H9 (cell line): ENCODE measurements around the gene IMMP2L. TPM values are rescaled to one million over a fixed set of nuclear protein-coding genes. Genes with fewer than 3 reads are reported as not detected.

Experiments
- DNase-seq: peaks from one replicate; pipeline ENCODE4 v3.0.0-alpha.2; 2017
- H2AFZ ChIP-seq: one replicate; pipeline ENCODE4 v1.6.1; 2013; ENCODE audit warnings: mild to moderate bottlenecking, low read length, control low read depth, moderate library complexity
- H2AK5ac ChIP-seq: 2 replicates; pipeline ENCODE4 v1.6.1; 2013; ENCODE audit warnings: low read length, control low read depth, mixed read lengths; ENCODE audit not compliant: insufficient read length
- H2BK120ac ChIP-seq: one replicate; pipeline ENCODE4 v1.6.1; 2013; ENCODE audit warnings: low read depth, mild to moderate bottlenecking, low read length, control low read depth, inconsistent platforms; ENCODE audit not compliant: poor library complexity, severe bottlenecking
- H2BK12ac ChIP-seq: 2 replicates; pipeline ENCODE4 v1.6.1; 2013; ENCODE audit warnings: low read length, control low read depth, mixed read lengths, low read depth; ENCODE audit not compliant: insufficient read length
- H2BK15ac ChIP-seq: 2 replicates; pipeline ENCODE4 v1.6.1; 2013; ENCODE audit warnings: low read depth, low read length, control low read depth
- H2BK20ac ChIP-seq: one replicate; pipeline ENCODE4 v1.6.1; 2013; ENCODE audit warnings: low read depth, mild to moderate bottlenecking, low read length, control low read depth, inconsistent platforms; ENCODE audit not compliant: poor library complexity, severe bottlenecking
- H2BK5ac ChIP-seq: 2 replicates; pipeline ENCODE4 v1.6.1; 2013; ENCODE audit warnings: low read length, control low read depth, mixed read lengths; ENCODE audit not compliant: insufficient read length
- H3K14ac ChIP-seq: 2 replicates; pipeline ENCODE4 v1.6.1; 2013; ENCODE audit warnings: low read length, control low read depth; ENCODE audit not compliant: insufficient read depth
- H3K18ac ChIP-seq: 2 replicates; pipeline ENCODE4 v1.6.1; 2013; ENCODE audit warnings: low read depth, mild to moderate bottlenecking, mixed read lengths, low read length, control low read depth; ENCODE audit not compliant: insufficient read length
- H3K23ac ChIP-seq: 2 replicates; pipeline ENCODE4 v1.6.1; 2013; ENCODE audit warnings: low read length, control low read depth, mixed read lengths, low read depth; ENCODE audit not compliant: insufficient read length
- H3K23me2 ChIP-seq: 2 replicates; pipeline ENCODE4 v1.6.1; 2013; ENCODE audit warnings: low read depth, mild to moderate bottlenecking, mixed read lengths, low read length, control low read depth; ENCODE audit not compliant: insufficient read length, poor library complexity, severe bottlenecking
- H3K27ac ChIP-seq: 2 replicates; pipeline ENCODE4 v1.5.1; 2013; ENCODE audit warnings: low read length, control low read depth, mixed read lengths, low read depth; ENCODE audit not compliant: insufficient read length
- H3K27me3 ChIP-seq: 2 replicates; pipeline ENCODE4 v1.6.1; 2013; ENCODE audit warnings: low read length, control low read depth, inconsistent platforms; ENCODE audit not compliant: insufficient read depth
- H3K4ac ChIP-seq: 2 replicates; pipeline ENCODE4 v1.6.1; 2013; ENCODE audit warnings: low read depth, mild to moderate bottlenecking, control low read depth, inconsistent platforms, low read length, moderate library complexity
- H3K4me1 ChIP-seq: 2 replicates; pipeline ENCODE4 v1.6.1; 2013; ENCODE audit warnings: low read length, control low read depth, inconsistent platforms; ENCODE audit not compliant: insufficient read depth
- H3K4me2 ChIP-seq: 2 replicates; pipeline ENCODE4 v1.6.1; 2013; ENCODE audit warnings: low read length, control low read depth, mixed read lengths; ENCODE audit not compliant: insufficient read length, insufficient read depth
- H3K56ac ChIP-seq: 2 replicates; pipeline ENCODE4 v1.6.1; 2013; ENCODE audit warnings: low read depth, mild to moderate bottlenecking, mixed read lengths, low read length, control low read depth; ENCODE audit not compliant: insufficient read length
- H3K79me1 ChIP-seq: 2 replicates; pipeline ENCODE4 v1.6.1; 2013; ENCODE audit warnings: low read depth, mild to moderate bottlenecking, moderate library complexity, low read length, control low read depth, inconsistent platforms; ENCODE audit not compliant: insufficient read depth, poor library complexity, severe bottlenecking
- H3K79me2 ChIP-seq: 2 replicates; pipeline ENCODE4 v1.6.1; 2013; ENCODE audit warnings: low read length, control low read depth, inconsistent platforms; ENCODE audit not compliant: insufficient read depth
- H3K9ac ChIP-seq: 2 replicates; pipeline ENCODE4 v1.6.1; 2013; ENCODE audit warnings: low read length, control low read depth, mixed read lengths; ENCODE audit not compliant: insufficient read length; ENCODE audit errors: extremely low read depth
- H3K9me3 ChIP-seq: one replicate; pipeline ENCODE4 v1.6.1; 2013; ENCODE audit warnings: low read depth, low read length, inconsistent platforms; ENCODE audit not compliant: control insufficient read depth
- H3T11ph ChIP-seq: one replicate; pipeline ENCODE4 v1.6.1; 2013; ENCODE audit warnings: mild to moderate bottlenecking, low read length, control low read depth, inconsistent platforms
- H4K20me1 ChIP-seq: one replicate; pipeline ENCODE4 v1.6.1; 2013; ENCODE audit not compliant: control insufficient read depth, insufficient read length, insufficient read depth
- H4K5ac ChIP-seq: 2 replicates; pipeline ENCODE4 v1.6.1; 2013; ENCODE audit warnings: low read depth, mild to moderate bottlenecking, mixed read lengths, low read length, control low read depth; ENCODE audit not compliant: insufficient read length
- H4K8ac ChIP-seq: replicated peaks from 2 replicates; pipeline ENCODE4 v1.6.1; 2013; ENCODE audit warnings: low read length, control low read depth, mixed read lengths, low read depth; ENCODE audit not compliant: insufficient read length
- H4K91ac ChIP-seq: 2 replicates; pipeline ENCODE4 v1.6.1; 2013; ENCODE audit warnings: low read depth, mild to moderate bottlenecking, moderate library complexity, mixed read lengths, low read length, control low read depth; ENCODE audit not compliant: insufficient read length
- H3K27ac Mint-ChIP-seq, 3 experiments: 2 replicates in 2 of 3; 3 replicates in 1 of 3; pipeline ENCODE4 v1.8.0; 2020 to 2021; ENCODE audit warnings: mixed read lengths in 3 of 3, mild to moderate bottlenecking in 1 of 3, moderate library complexity in 1 of 3
- H3K27me3 Mint-ChIP-seq: 2 replicates; pipeline ENCODE4 v1.8.0; 2021; ENCODE audit warnings: low read depth, mild to moderate bottlenecking, moderate library complexity, mixed read lengths
- H3K36me3 Mint-ChIP-seq, 3 experiments: 2 replicates in 2 of 3; 3 replicates in 1 of 3; pipeline ENCODE4 v1.8.0; 2020 to 2021; ENCODE audit warnings: low read depth in 3 of 3, mixed read lengths in 3 of 3; ENCODE audit not compliant: insufficient read depth in 1 of 3
- H3K4me1 Mint-ChIP-seq, 2 experiments: 2 replicates each; pipeline ENCODE4 v1.8.0; 2020; ENCODE audit warnings: mixed read lengths in 2 of 2
- H3K4me3 Mint-ChIP-seq, 2 experiments: 2 replicates in 1 of 2; 3 replicates in 1 of 2; pipeline ENCODE4 v1.8.0; 2020 to 2021; ENCODE audit warnings: mild to moderate bottlenecking in 2 of 2, mixed read lengths in 2 of 2, moderate library complexity in 1 of 2
- H3K9me3 Mint-ChIP-seq, 2 experiments: 2 replicates in 1 of 2; 3 replicates in 1 of 2; pipeline ENCODE4 v1.8.0; 2020; ENCODE audit warnings: mild to moderate bottlenecking in 2 of 2, mixed read lengths in 2 of 2, moderate library complexity in 1 of 2
- WGBS: extraction: QIAGEN DNeasy Blood & Tissue Kit; methylation state at CpG from one replicate; pipeline ENCODE4 v1.1.7; 2013; ENCODE audit warnings: missing lambda C conversion rate, low lambda C conversion rate, mixed read lengths; ENCODE audit not compliant: insufficient read length; ENCODE audit errors: extremely low coverage; 5-methylcytosine and 5-hydroxymethylcytosine counted together
- total RNA-seq: library from RNA; stranded (reverse); gene quantifications from 2 replicates; pipeline ENCODE4 v1.2.1, GENCODE V29; 2021
- TF ChIP-seq, protein P1 (sequence below): fragments of 200-600 bp; sonication (generic); conservative IDR thresholded peaks from 3 replicates; pipeline ENCODE4 v1.8.0; 2021; ENCODE audit warnings: antibody characterized with exemption, mild to moderate bottlenecking

Gene IMMP2L
- total RNA-seq, 1 experiment from 2014 or later: 14.7 TPM

DNA sequence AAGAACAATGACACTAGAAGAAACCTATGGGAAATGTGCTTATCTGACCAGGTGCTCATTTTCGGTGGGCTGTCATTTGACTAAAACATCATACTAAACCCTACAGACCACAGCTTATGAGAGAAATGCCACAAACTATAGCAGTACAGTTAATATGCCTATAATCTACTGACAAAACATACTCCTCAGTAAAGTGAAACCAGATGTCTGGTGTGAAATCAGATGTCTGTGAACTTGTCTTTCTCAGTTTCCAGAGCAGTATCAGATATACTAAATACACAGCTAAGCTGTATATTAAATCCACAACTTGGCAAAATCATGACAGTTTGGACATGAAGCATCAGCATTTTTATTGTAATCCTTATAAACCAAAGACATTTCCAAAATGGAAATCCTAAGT is 3.3 kb downstream of the IMMP2L start:
- no peak overlapping the region for H3K9ac ChIP-seq
- H4K5ac ChIP-seq: no peak overlapping the region
- H2AK5ac ChIP-seq: no peak overlapping the region
- no peaks in the 10 kb centered on the region for H4K20me1 ChIP-seq
- no peak overlapping the region for H3K18ac ChIP-seq
- no peak overlapping the region for H2BK20ac ChIP-seq
- H3K79me2 ChIP-seq: no peaks in the 10 kb centered on the region
- H2BK120ac ChIP-seq: no peak overlapping the region
- Mint-ChIP-seq H3K27me3 (peaks cover 3% of the 10 kb centered on the region; the same call in 1 of the 2 replicates), H3K9me3 (no peaks in the 10 kb centered on the region), H3K36me3 (peaks cover 4 to 37% (median 19%) of the 10 kb centered on the region in 3 experiments), H3K27ac (no peak overlapping the region), H3K4me1 (peaks cover 22 to 27% of the 10 kb centered on the region in 2 experiments), H3K4me3 (no peak overlapping the region)
- no peak overlapping the region for H2AFZ ChIP-seq
- no peak for DNase-seq
- H3K27ac ChIP-seq: no peak overlapping the region
- H3K27me3 ChIP-seq: no peaks in the 10 kb centered on the region
- H3K4me2 ChIP-seq: no peak overlapping the region
- no peak overlapping the region for H3T11ph ChIP-seq
- no peaks in the 10 kb centered on the region for H3K4me1 ChIP-seq
- TF ChIP-seq, protein P1, sequence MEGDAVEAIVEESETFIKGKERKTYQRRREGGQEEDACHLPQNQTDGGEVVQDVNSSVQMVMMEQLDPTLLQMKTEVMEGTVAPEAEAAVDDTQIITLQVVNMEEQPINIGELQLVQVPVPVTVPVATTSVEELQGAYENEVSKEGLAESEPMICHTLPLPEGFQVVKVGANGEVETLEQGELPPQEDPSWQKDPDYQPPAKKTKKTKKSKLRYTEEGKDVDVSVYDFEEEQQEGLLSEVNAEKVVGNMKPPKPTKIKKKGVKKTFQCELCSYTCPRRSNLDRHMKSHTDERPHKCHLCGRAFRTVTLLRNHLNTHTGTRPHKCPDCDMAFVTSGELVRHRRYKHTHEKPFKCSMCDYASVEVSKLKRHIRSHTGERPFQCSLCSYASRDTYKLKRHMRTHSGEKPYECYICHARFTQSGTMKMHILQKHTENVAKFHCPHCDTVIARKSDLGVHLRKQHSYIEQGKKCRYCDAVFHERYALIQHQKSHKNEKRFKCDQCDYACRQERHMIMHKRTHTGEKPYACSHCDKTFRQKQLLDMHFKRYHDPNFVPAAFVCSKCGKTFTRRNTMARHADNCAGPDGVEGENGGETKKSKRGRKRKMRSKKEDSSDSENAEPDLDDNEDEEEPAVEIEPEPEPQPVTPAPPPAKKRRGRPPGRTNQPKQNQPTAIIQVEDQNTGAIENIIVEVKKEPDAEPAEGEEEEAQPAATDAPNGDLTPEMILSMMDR: no peak
- no peaks in the 10 kb centered on the region for H3K9me3 ChIP-seq
- no peak overlapping the region for H2BK15ac ChIP-seq
- no peak overlapping the region for H3K14ac ChIP-seq
- H4K91ac ChIP-seq: no peak overlapping the region
- no peak overlapping the region for H4K8ac ChIP-seq
- no peak overlapping the region for H3K56ac ChIP-seq
- H2BK12ac ChIP-seq: no peak overlapping the region
- peaks cover 6% of the 10 kb centered on the region for H3K23me2 ChIP-seq
- no CpG with 5 or more reads among the region's 1 CpG for WGBS
- no peaks in the 10 kb centered on the region for H3K79me1 ChIP-seq
- H2BK5ac ChIP-seq: no peak overlapping the region
- no peak overlapping the region for H3K4ac ChIP-seq
- no peak overlapping the region for H3K23ac ChIP-seq
